HG03432 (cell line): Measurements from ENCODE around the gene NFKBIE.
"Not testable (repeated sequence)": the region's sequence is repeated elsewhere in the genome, so short reads cannot be mapped to it uniquely, and the experiment has no call there.

ENCODE experiments used
- ATAC-seq: cut with Tn5 transposase; IDR thresholded peaks from one replicate; pipeline ENCODE4 v1.9.1; 2021; ENCODE audit warnings: mild to moderate bottlenecking, moderate library complexity; ENCODE audit not compliant: unreplicated experiment

Gene NFKBIE

GRCh38 chr6:44265007-44265721 lies at the start of gene NFKBIE:
NFKBIE (minus strand) TSS chr6:44265551; CDS start chr6:44265346, 205 bp downstream.
- ATAC-seq = peak; percentile 53

GRCh38 chr6:44314657-44315056 lies 49.3 kb upstream of the NFKBIE start:
- not testable (repeated sequence) for ATAC-seq

DNA sequence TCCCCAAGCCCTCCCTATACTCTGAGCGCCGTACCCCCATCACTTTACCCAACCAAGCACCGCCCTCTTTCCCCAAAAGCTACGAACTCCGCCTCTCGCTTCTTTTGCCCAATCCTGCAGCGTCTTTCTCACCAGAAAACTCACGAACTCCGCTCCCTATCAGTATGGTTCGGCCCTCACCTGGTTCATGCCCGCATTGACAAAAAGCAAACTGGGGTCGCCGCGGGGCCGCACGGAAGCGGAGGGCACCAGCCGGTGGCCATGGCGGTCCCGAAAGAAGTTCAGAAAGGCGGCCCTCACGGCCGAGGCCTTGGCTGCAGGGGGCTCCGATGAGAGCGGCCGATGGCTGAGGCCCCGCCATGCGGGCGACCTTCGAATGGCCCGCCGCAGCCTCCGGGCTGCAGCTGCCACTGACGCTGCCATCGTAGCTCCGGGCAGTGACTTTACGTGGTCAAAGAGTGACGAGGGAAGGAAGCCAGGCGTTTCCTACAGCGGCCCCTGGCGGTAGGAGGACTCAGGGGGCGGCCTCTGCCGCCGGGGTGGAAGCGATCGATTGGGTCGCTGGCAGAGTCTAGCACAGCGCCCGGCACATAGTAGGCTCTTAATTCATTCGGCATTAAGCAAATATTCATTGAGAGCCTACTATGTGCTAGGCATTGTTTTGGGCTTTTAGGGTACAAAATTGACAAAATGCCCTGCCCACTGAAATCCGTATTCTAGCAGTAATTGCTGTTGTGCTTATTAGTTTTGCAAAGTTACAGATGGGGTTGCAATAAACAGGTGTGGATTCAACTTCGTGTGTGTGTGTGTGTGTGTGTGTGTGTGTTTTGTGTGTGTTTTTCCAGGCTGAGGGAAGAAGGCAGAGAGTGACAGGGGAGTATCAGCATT lies 47.8 kb upstream of the NFKBIE start, which contains the start of gene AARS2:
AARS2 (minus strand) TSS at position 447 of the 888 bp plus-strand sequence; CDS start at position 423, 24 bp downstream.
- peak; percentile 92 for ATAC-seq

- no peak for ATAC-seq
Measured at GRCh38 chr6:44311767-44312166, 46.4 kb upstream of the NFKBIE start.

DNA sequence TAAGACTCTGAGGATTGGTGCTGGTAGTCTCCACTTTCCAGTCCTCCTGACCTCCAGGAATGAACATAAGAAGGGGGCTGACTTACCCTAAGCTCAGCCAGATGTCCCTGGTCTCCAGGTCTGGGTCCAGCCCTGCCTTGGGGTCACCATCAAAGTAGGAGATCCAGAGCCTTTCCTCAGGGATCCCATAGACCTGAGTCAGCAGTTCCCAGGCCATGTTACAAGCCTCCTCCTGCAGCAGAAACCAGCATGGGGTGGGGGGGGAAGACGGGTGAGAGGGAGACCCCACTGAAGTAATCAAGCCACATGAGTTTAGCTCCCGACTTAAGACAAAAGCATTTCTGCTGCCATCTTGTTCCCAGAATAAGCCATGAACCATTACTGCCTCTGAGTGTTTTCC lies 46.0 kb upstream of the NFKBIE start:
- no peak for ATAC-seq

DNA sequence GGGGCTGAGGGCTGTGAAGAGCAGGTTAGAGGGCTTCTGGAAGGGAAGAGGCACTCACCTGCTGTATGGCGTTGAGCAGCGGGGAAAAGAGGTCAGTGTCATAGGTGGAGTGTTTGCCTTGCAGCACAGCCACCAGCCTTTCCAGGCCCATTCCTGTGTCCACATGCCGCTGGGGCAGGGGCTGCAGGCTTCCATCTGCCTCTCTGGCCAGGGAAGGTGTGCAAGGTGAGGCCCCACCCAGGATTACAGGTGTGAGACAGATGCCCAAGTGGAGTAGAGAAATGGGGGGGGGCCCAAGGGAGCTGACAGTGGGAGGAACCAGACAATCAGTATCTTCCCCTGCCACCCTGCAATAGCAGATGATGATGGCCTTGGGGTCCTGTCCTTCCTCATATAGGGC lies 44.9 kb upstream of the NFKBIE start:
- ATAC-seq = no peak

- ATAC-seq = no peak
Measured at GRCh38 chr6:44309631-44310030, 44.3 kb upstream of the NFKBIE start.

DNA sequence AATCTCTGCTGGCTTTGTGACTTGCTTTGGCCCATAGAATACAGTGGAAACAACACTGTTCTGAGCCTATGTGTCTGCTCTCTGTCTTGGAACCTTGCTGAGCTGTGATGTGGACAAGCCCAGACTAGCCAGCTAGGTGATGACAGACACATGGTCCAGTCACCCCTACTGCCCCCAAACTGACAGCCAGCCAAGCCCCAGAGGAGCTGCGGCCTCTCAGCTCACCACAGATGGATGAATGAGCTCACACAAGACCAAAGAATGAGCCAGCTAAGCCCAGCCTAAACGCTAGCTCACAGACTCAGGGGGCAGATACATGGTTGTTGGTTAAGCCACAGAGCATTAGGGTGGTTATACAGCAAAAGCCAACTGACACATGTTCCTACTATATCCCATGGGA lies 43.7 kb upstream of the NFKBIE start:
- ATAC-seq = no peak

- ATAC-seq = no peak
Measured at GRCh38 chr6:44307217-44307616, 41.9 kb upstream of the NFKBIE start.

DNA sequence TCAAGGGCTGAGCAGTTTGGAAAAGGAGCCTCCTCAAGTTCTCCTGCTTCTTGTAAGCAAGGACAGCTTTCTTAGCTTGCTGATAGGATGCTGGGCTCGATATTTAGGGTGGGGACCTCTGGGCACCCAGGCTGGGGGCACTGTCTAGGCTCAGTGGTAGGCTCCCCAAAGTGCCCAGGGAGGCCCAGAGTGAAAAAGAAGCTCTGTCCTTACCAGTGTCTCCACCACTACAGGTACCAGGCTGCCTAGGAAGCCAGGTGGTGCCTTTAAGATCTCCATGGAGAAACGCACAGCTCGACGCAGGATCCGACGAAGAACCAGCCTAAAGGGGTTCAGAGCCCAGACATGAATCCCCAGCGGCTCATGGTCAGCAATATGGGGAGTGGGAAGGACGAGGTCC lies 41.4 kb upstream of the NFKBIE start:
- ATAC-seq = no peak

DNA sequence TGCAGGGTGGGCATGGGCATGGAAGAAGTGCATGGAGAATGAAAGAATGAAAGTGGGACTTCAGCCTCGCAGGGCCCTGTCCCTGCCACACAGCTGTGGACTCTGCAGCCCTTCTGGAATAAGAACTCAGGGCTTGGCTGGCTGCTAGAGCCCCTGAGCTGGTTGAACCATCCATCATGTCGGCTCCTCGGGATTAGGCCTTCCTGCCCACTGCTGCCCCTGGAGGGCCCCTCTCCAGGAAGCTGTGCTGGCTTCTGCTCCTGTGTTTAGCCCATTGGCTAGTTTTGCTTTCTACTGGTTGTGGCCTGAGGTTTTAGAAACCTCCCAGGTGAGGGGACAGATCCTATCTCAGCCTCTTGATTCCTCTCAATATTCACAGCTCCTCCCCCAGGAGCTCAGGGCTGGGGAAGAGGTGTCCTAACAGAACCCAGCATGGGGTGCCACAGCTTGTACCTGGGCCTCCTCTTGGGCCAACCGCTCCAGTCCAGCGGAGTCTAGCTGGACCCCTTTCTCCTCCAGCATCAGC lies 39.9 kb upstream of the NFKBIE start:
- ATAC-seq = no peak

DNA sequence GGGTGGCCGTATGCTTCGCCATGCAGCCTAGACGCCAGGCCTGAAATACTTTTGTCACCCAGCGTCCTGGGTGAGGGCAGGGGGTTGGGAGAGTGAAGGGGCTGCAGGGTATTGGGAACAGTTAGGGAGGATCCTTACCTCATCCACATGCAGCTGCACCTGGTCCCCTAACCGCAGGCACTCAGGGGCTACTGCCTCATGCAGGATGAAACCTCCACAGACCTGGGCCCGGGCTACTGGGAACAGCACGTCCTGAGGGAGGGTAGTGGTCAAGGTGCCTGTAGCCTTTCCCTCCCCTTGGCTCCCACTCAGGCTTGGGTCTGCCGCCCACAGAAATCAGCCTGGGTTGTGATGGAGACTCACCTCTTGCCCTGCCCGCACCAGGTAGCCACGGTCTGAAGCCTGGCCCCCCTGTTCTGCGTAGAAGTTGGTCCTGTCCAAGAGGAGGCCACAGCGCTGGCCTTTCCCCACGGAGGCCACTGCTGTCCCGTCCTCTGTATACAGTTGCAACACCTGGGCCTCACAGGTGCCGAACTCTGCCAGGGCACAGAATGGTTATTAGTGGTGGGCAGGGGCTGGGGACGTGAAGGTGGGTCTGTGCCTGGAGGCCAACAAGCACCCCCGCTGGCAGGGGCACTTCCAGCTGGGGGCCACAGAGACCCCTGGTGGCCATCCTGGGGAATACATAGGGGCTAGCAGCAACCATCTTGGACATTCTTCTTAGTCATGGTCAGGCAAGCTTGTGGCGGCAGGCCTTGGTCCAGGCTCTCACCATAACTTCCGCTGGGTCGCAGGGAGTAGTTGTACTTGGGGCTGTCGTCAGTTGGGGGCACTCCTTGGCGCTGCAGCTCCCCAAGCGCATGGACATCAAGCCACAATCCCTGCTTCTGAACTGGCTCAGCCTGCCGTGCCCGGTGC lies 39.2 kb upstream of the NFKBIE start:
- no peak for ATAC-seq

GRCh38 chr6:44303842-44304241 lies 38.5 kb upstream of the NFKBIE start:
- no peak for ATAC-seq

DNA sequence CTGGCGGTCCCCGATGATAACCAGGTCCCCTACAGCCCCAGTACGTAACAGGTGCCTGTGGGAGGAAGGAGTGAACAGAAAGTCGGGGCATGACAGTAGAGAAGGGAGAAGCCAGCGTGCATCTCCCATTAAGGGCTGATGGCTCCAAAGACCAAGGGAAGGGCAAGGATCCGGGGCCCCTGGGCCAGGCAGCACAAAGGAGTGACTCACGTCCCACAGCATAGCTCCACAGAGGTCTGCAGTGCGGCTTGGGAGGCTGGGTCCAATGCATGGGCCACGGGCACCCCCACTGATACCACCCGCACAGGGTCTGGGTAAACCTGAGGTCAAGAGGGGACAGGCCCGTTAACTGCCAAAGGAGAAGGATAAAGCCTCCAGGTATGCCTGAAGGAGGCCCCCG lies 37.5 kb upstream of the NFKBIE start:
- ATAC-seq = no peak

DNA sequence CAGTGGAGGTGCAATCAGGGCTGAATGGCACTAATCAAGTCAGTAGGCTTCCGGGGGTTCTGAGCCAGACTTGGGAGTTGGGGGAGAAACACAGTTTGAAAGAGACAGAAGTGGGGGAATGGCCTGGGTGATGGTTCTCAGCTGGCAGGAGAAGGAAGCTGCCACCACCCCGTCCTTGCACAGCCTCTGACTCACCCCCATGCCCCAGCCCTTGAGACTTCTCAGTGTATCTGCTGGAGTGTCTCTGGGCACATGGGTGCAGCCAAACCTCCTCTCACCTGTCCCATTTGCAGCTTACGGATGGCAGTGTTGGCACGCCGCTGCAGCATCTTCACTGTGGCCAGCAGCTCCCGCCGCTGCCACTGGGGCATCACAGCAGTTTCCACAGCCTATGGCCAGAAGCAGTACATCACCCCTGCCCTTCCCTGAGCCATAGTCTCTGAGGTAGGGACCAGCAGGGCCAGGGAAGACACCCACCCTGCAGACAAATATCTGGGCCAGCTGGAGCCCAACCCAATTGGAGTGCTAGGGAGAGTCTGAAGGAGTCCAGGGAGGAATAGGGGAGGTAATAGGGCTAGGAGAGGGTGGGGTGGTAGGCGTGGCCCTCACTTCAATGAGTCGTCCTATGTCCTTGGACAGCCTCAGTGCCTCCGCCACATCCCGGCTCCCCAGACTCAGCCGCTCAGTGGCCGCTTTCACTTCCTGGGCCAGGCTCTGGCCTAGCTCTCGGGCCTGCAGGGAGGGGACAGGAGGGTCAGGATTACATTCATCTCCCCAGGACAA lies 36.6 kb upstream of the NFKBIE start:
- ATAC-seq = no peak

DNA sequence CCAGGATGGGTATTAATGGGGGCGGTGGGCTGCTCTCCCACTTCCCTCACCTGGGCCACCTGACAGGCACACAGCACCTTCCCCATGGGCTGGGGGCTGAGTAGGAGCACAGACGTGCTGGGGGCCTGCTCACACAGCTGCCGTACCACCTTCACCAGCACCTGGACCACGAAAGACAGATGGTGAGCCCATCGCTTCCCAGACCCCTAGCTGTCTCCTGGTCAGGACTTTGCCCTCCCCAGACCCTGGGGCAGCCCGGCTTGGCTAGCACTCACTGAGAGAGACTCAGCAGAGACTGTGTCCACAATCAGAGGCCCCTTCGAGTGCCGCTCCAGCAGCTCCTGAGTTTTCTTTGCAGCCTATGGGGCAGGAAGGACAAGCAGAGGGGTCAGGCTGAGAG lies 35.8 kb upstream of the NFKBIE start:
- ATAC-seq = no peak

GRCh38 chr6:44300292-44300823 lies 35.0 kb upstream of the NFKBIE start:
- ATAC-seq = no peak

DNA sequence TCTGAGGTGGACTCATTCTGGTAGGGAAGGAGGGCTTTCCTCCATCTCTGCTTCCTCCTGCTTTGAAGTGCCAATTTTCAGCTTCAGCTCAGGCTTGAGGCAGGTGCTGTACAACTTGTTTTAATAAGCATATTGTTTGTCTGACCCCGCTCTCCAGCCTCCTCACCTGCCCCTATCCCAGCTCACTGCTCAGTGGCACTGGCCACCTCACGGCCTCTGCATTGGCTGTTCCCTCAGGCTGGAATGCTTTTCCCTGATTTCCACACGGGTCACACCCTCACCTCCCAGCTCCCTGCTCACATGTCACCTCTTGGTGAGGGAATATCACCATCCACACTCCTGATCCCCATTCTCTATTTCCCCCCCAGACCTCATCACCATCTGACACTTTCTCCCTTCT lies 33.5 kb upstream of the NFKBIE start:
- ATAC-seq = no peak

DNA sequence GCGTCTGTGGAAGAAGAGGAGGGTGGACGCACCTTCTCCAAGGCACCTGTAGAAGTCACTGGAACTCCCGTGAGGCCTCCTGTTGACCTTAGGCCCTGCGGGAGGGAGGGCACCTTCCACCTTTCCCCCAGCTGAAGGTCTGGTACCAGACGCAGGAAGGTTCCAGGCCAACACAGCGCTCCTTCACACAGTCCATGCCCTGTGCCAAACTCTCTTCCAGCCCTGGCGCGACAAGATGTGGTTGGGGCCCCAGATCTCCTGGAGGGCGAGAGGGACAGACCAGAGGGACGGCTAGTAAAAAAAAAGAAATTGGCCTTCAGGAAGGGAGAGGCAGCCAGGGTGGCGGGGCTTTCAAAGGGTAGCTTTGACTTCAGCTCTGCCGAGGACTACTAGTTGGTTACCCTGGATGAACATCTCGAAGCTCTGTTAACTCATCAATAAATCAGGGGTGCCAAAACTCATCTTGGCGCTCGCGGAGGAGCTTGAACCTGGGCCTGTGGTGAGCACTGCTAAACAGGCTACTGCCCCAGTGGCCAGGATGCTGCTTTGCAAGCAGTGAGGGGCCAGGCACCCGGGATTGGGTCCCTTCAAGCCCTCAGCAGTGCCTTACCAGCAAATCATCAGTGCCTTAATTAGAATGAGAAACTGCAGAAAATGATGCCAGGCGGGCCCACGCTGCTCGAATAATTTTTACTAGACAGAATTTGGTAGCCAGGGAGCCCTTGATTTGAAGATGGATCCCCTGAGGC lies 32.9 kb upstream of the NFKBIE start:
- ATAC-seq = no peak
